Right lobe of liver (tissue), 6 donors: ENCODE results near the gene MOB3B. TPM values are rescaled to one million over a fixed set of nuclear protein-coding genes. Genes with fewer than 3 reads are reported as not detected.
A peak's percentile ranks its signal among the peaks of the same experiment; 100 is the strongest.

Experiments
- ATAC-seq, 4 donors: fragments of 200-7000 bp; cut with Tn5 transposase; one replicate each; pipeline ENCODE4 v1.9.1; 2020; ENCODE audit warnings: mild to moderate bottlenecking in 4 of 4, moderate library complexity in 4 of 4
- DNase-seq, 3 donors: peaks; one replicate each; pipeline ENCODE4 v3.0.0-alpha.2; 2020
- H3K27ac ChIP-seq, 3 donors: fragments of 200-600 bp; one replicate each; pipeline ENCODE4 v1.8.0; 2022
- H3K27me3 ChIP-seq, 2 donors: fragments of 200-600 bp; one replicate each; pipeline ENCODE4 v1.8.0; 2022
- H3K36me3 ChIP-seq, 4 donors: fragments of 200-600 bp; sonication (generic) in 1 of 4; one replicate each; pipeline versions ENCODE4 v1.5.1 to v1.8.0; 2017 to 2022; ENCODE audit warnings: control low read depth in 1 of 4
- H3K4me1 ChIP-seq, 4 donors: fragments of 200-600 bp; sonication (generic) in 1 of 4; one replicate each; pipeline versions ENCODE4 v1.5.1 to v1.8.0; 2017 to 2022; ENCODE audit warnings: control low read depth in 1 of 4
- H3K4me3 ChIP-seq, 3 donors: fragments of 200-600 bp; one replicate each; pipeline ENCODE4 v1.8.0; 2022
- H3K9me3 ChIP-seq, 4 donors: fragments of 200-600 bp; sonication (generic) in 1 of 4; one replicate each; pipeline versions ENCODE4 v1.5.1 to v1.8.0; 2017 to 2022; ENCODE audit warnings: control low read depth in 1 of 4
- POLR2A ChIP-seq: fragments of 450-650 bp; IDR thresholded peaks from one replicate; pipeline ENCODE4 v1.6.1; 2017; ENCODE audit warnings: antibody characterized with exemption, mild to moderate bottlenecking
- WGBS: methylation state at CpG from one replicate; pipeline ENCODE4 v1.1.6; 2018; ENCODE audit warnings: low coverage, low lambda C conversion rate; ENCODE audit not compliant: insufficient coverage; ENCODE audit errors: missing lambda C conversion rate; 5-methylcytosine and 5-hydroxymethylcytosine counted together
- intact Hi-C, 2 donors: fragments of 100-400 bp; cut with DNase I; formaldehyde crosslinking; loops; one replicate each; pipeline versions ENCODE4 v1.11.2 to v1.14.1; 2022
- total RNA-seq, 6 experiments: library from RNA; depleted of rRNA in 2 of 6; stranded (reverse); fragments of >200 nt in 2 of 6; fragmentation: NEBNext Ultra II Directional in 3 of 6; extraction: Animal tissue kit (Norgen Biotek cat#: 25700) in 3 of 6; gene quantifications; one replicate each; pipeline versions ENCODE4 v1.1.0 to v1.2.4, GENCODE V29; 2016 to 2023
- TF ChIP-seq, protein P1 (sequence below), 4 donors: fragments of 200-600 bp in 3 of 4; fragments of 450-650 bp in 1 of 4; IDR thresholded peaks; one replicate each; pipeline versions ENCODE4 v1.5.1 to v1.8.0; 2016 to 2022; ENCODE audit warnings: antibody characterized with exemption in 4 of 4, mild to moderate bottlenecking in 2 of 4
- donor health status: DM: no; HTN: yes; CAD: no.
- donor health status: DM: no; HTN: no; CAD: no.
- donor health status: DM: no; HTN: no; CAD: no.
- donor health status: DM: no; HTN: yes; CAD: no.
- donor health status: DM: no; HTN: yes; CAD: no.

Gene MOB3B
- total RNA-seq, 6 experiments from 2014 or later: 1.0 to 2.4 (median 1.7) TPM

DNA sequence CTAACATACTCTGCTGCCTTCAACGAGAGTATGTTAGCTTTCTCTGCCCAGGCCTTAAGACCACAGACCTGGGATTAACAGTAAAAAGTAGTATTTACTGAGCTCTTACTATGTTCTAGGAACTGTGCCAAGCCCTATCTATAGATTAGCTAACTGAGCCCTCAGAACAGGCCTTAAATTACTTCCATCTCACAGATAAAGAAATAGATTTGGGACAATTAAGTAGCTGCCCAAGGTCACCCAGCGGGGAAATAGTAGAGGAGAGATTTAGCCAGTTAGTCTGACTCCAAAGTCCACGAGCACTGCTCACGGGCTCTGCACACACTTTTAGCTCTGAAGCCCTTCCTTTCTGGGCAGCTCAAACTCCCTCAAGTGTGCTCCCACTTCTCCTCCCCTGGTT, 168.1 kb downstream of the MOB3B start:
- H3K4me1 ChIP-seq: peaks cover 0 to 8% (median 0%) of the 10 kb centered on the region in 4 donors
- no peaks in the 10 kb centered on the region for H3K27me3 ChIP-seq
- intact Hi-C loops: no loop called here
- no peak overlapping the region for H3K27ac ChIP-seq
- H3K36me3 ChIP-seq: no peaks in the 10 kb centered on the region
- TF ChIP-seq, protein P1, sequence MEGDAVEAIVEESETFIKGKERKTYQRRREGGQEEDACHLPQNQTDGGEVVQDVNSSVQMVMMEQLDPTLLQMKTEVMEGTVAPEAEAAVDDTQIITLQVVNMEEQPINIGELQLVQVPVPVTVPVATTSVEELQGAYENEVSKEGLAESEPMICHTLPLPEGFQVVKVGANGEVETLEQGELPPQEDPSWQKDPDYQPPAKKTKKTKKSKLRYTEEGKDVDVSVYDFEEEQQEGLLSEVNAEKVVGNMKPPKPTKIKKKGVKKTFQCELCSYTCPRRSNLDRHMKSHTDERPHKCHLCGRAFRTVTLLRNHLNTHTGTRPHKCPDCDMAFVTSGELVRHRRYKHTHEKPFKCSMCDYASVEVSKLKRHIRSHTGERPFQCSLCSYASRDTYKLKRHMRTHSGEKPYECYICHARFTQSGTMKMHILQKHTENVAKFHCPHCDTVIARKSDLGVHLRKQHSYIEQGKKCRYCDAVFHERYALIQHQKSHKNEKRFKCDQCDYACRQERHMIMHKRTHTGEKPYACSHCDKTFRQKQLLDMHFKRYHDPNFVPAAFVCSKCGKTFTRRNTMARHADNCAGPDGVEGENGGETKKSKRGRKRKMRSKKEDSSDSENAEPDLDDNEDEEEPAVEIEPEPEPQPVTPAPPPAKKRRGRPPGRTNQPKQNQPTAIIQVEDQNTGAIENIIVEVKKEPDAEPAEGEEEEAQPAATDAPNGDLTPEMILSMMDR (IDR thresholded peaks at IDR 0.05): no peak
- no peak for TF ChIP-seq POLR2A
- ATAC-seq (peak; percentile 81 to 87 (median 86)), DNase-seq (no peak)
- H3K4me3 ChIP-seq: no peak overlapping the region
- H3K9me3 ChIP-seq: no peaks in the 10 kb centered on the region
- WGBS: 33% methylated on average over 4 of the region's 4 CpGs

- H3K4me3 ChIP-seq: no peak overlapping the region
- no peaks in the 10 kb centered on the region for H3K36me3 ChIP-seq
- ATAC-seq: no peak
- no peaks in the 10 kb centered on the region for H3K9me3 ChIP-seq
- no peak overlapping the region for H3K27ac ChIP-seq
- intact Hi-C loops: no loop called here
- peaks cover 0 to 8% (median 0%) of the 10 kb centered on the region in 4 donors for H3K4me1 ChIP-seq
- no peaks in the 10 kb centered on the region for H3K27me3 ChIP-seq
- TF ChIP-seq, protein P1 (IDR thresholded peaks at IDR 0.05): no peak
- no peak for TF ChIP-seq POLR2A
- 96% methylated on average over 6 of the region's 6 CpGs for WGBS
- DNase-seq: no peak
Measured at GRCh38 chr9:27359763-27360162, 169.9 kb downstream of the MOB3B start.

GRCh38 chr9:27358007-27358406, 171.6 kb downstream of the MOB3B start:
- Histone ChIP-seq H3K27me3 (no peaks in the 10 kb centered on the region), H3K9me3 (no peaks in the 10 kb centered on the region), H3K36me3 (no peaks in the 10 kb centered on the region), H3K4me3 (no peak overlapping the region), H3K4me1 (peaks cover 0 to 8% (median 0%) of the 10 kb centered on the region in 4 donors), H3K27ac (no peak overlapping the region)
- ATAC-seq: no peak
- TF ChIP-seq, protein P1 (IDR thresholded peaks at IDR 0.05): no peak
- no peak for TF ChIP-seq POLR2A
- intact Hi-C loops: no loop called here
- no peak for DNase-seq

GRCh38 chr9:27356446-27356845, 173.2 kb downstream of the MOB3B start:
- DNase-seq (no peak), ATAC-seq (peak in 3 of 4 donors; percentile 42 to 63 (median 55))
- H3K27ac ChIP-seq: no peak overlapping the region
- H3K4me1 ChIP-seq: peaks cover 0 to 2% (median 0%) of the 10 kb centered on the region in 4 donors
- intact Hi-C loops: no loop called here
- no peak for TF ChIP-seq POLR2A
- TF ChIP-seq, protein P1 (IDR thresholded peaks at IDR 0.05): no peak
- WGBS: 79% methylated on average over 2 of the region's 2 CpGs
- H3K9me3 ChIP-seq: no peaks in the 10 kb centered on the region
- no peaks in the 10 kb centered on the region for H3K36me3 ChIP-seq
- H3K27me3 ChIP-seq: no peaks in the 10 kb centered on the region
- H3K4me3 ChIP-seq: no peak overlapping the region

DNA sequence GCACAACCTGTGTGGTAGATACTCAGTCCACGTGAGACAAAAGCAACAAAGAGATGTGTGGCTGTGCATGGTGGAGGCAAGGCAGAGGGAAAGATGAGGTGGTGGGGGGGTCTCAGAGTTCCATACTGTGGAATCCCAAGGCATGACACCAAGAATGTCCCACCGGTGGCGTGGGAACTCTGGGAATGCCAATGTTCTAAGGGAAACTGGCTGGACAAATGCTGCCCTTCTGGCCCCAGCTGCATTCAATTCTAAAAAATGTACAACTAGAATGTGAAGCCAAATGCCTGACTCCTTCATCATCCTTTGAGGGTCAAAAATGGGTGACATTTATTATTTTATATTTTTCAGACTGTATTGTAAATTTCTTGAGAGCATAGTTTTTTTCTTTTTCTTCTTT, 174.4 kb downstream of the MOB3B start:
- no peak for ATAC-seq
- intact Hi-C loops: no loop called here
- WGBS: 71% methylated on average over 1 of the region's 3 CpGs
- no peak overlapping the region for H3K4me3 ChIP-seq
- H3K27me3 ChIP-seq: no peaks in the 10 kb centered on the region
- H3K27ac ChIP-seq: no peak overlapping the region
- no peaks in the 10 kb centered on the region for H3K36me3 ChIP-seq
- no peaks in the 10 kb centered on the region for H3K9me3 ChIP-seq
- H3K4me1 ChIP-seq: no peaks in the 10 kb centered on the region
- DNase-seq: no peak
- TF ChIP-seq, protein P1 (IDR thresholded peaks at IDR 0.05): no peak
- no peak for TF ChIP-seq POLR2A
